MCF 10A (cell line): Measurements from ENCODE around the gene ARL6IP5. TPM values are rescaled to one million over a fixed set of nuclear protein-coding genes. Genes with fewer than 3 reads are reported as not detected.

Experiments used
- BruUV-seq: library from RNA; stranded (reverse); fragments of 400-500 nt; replicated peaks from 2 replicates; lab custom pipeline; 2021; lab: Mats Ljungman, UMichigan
- CTCF ChIA-PET: fragments of 300-600 bp; sonication (Branson Sonifier 250); formaldehyde crosslinking; extraction: SDS; loops from one replicate; lab custom pipeline; 2021; ENCODE audit warnings: antibody characterized with exemption, inconsistent platforms; lab: Yijun Ruan, JAX
- POLR2A ChIA-PET: fragments of 300-600, 350-650 bp; sonication (Branson Sonifier 250); formaldehyde crosslinking; extraction: SDS; loops from one replicate; lab custom pipeline; 2020; ENCODE audit warnings: antibody characterized with exemption, inconsistent platforms; lab: Yijun Ruan, JAX
- DNase-seq: peaks from one replicate; pipeline ENCODE4 v3.0.0-alpha.2; 2018; ENCODE audit not compliant: unreplicated experiment
- H3K27ac Mint-ChIP-seq: one replicate; pipeline ENCODE4 v1.8.0; 2022; ENCODE audit warnings: mild to moderate bottlenecking, low read depth, mixed read lengths; ENCODE audit not compliant: unreplicated experiment
- H3K27me3 Mint-ChIP-seq: one replicate; pipeline ENCODE4 v1.8.0; 2022; ENCODE audit warnings: mixed read lengths; ENCODE audit not compliant: insufficient read depth, unreplicated experiment
- H3K36me3 Mint-ChIP-seq: one replicate; pipeline ENCODE4 v1.8.0; 2022; ENCODE audit warnings: mild to moderate bottlenecking, moderate library complexity, mixed read lengths; ENCODE audit not compliant: insufficient read depth, unreplicated experiment
- H3K4me1 Mint-ChIP-seq: one replicate; pipeline ENCODE4 v1.8.0; 2022; ENCODE audit warnings: mixed read lengths; ENCODE audit not compliant: insufficient read depth, unreplicated experiment
- H3K4me3 Mint-ChIP-seq: one replicate; pipeline ENCODE4 v1.8.0; 2022; ENCODE audit warnings: mild to moderate bottlenecking, moderate library complexity, mixed read lengths; ENCODE audit not compliant: unreplicated experiment
- H3K9me3 Mint-ChIP-seq: one replicate; pipeline ENCODE4 v1.8.0; 2022; ENCODE audit warnings: mixed read lengths; ENCODE audit not compliant: unreplicated experiment
- intact Hi-C: fragments of 100-400 bp; cut with micrococcal nuclease; formaldehyde crosslinking; loops from 2 replicates; pipeline ENCODE4 v1.14.1; 2022
- total RNA-seq: library from RNA; stranded (reverse); gene quantifications from 2 replicates; pipeline ENCODE4 v1.2.3, GENCODE V29; 2022
- TF ChIP-seq, protein P1 (sequence below): fragments of 200-600 bp; IDR thresholded peaks from one replicate; pipeline ENCODE4 v1.8.0; 2022; ENCODE audit warnings: antibody characterized with exemption, mild to moderate bottlenecking; ENCODE audit not compliant: unreplicated experiment

ARL6IP5 gene
- total RNA-seq, 1 experiment from 2014 or later: 50.0 TPM

- Mint-ChIP-seq H3K36me3 (peaks cover 78% of the 10 kb centered on the region), H3K9me3 (no peaks in the 10 kb centered on the region), H3K4me1 (peaks cover 22% of the 10 kb centered on the region), H3K27ac (no peak overlapping the region), H3K27me3 (no peaks in the 10 kb centered on the region), H3K4me3 (no peak overlapping the region)
- ChIA-PET POLR2A (interaction anchor here (0.6 to 7.5 kb wide), 2 partner anchors 9 to 44 kb away, joined by 3 to 54 read pairs; partner anchors contain the start of genes ARL6IP5 and TMF1), CTCF (interaction anchor here (0.5 kb wide), 1 partner anchor 290 kb away, joined by 3 read pairs; no protein-coding TSS in a partner anchor)
- no TSS peak for BruUV-seq
- intact Hi-C loops: no loop called here
- TF ChIP-seq, protein P1, sequence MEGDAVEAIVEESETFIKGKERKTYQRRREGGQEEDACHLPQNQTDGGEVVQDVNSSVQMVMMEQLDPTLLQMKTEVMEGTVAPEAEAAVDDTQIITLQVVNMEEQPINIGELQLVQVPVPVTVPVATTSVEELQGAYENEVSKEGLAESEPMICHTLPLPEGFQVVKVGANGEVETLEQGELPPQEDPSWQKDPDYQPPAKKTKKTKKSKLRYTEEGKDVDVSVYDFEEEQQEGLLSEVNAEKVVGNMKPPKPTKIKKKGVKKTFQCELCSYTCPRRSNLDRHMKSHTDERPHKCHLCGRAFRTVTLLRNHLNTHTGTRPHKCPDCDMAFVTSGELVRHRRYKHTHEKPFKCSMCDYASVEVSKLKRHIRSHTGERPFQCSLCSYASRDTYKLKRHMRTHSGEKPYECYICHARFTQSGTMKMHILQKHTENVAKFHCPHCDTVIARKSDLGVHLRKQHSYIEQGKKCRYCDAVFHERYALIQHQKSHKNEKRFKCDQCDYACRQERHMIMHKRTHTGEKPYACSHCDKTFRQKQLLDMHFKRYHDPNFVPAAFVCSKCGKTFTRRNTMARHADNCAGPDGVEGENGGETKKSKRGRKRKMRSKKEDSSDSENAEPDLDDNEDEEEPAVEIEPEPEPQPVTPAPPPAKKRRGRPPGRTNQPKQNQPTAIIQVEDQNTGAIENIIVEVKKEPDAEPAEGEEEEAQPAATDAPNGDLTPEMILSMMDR: no peak
- no peak for DNase-seq
These were observed 11.6 kb downstream of the ARL6IP5 start for GRCh38 chr3:69096299-69096698.

DNA sequence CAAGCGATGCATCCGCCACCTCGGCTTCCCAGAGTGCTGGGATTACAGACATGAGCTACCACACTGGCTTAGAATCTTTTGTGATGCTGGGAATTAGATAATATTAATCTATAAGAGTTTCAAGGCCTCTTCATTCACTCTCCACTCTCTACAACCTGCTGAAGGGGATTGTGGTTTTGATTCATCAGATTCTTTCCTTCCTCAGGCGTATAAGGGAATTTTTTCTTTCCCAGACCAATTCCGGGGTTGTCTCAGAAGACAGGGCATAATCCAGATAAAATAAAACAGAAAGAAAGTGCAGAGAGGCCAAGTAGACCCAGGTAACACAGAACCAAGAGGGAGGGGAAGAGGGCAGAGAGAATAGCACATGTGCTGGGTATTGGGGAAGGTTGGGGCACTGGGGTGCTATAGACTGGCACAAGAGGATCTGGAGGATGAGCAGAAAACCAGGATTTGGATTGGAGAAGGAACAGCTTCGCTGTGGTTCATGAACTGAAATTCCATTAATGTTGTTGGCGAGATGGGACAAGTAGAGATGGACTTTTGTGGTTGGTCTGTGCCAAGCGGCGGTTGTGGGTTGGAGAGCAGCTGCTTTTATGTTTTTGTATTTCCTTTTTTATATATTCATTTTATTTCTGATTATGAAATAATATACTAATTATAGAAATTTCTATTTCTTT is 12.8 kb downstream of the ARL6IP5 start:
- no peak overlapping the region for H3K27ac Mint-ChIP-seq
- ChIA-PET POLR2A (interaction anchor here (1.1 to 7.5 kb wide), 2 partner anchors 9 to 11 kb away, joined by 3 to 54 read pairs; partner anchors contain the start of gene ARL6IP5), CTCF (interaction anchor here (0.6 to 1.7 kb wide), 5 partner anchors 8 to 342 kb away, joined by 3 to 6 read pairs (median 4); no protein-coding TSS in a partner anchor)
- TF ChIP-seq, protein P1: no peak
- no TSS peak for BruUV-seq
- H3K4me3 Mint-ChIP-seq: no peak overlapping the region
- no peaks in the 10 kb centered on the region for H3K9me3 Mint-ChIP-seq
- H3K36me3 Mint-ChIP-seq: peaks cover 76% of the 10 kb centered on the region
- H3K27me3 Mint-ChIP-seq: no peaks in the 10 kb centered on the region
- H3K4me1 Mint-ChIP-seq: peaks cover 14% of the 10 kb centered on the region
- intact Hi-C loops: no loop called here
- no peak for DNase-seq

- Mint-ChIP-seq H3K4me3 (no peak overlapping the region), H3K27me3 (no peaks in the 10 kb centered on the region), H3K36me3 (peaks cover 76% of the 10 kb centered on the region), H3K27ac (no peak overlapping the region), H3K4me1 (peaks cover 7% of the 10 kb centered on the region), H3K9me3 (no peaks in the 10 kb centered on the region)
- no peak for DNase-seq
- BruUV-seq: no TSS peak
- ChIA-PET POLR2A (interaction anchor here (0.6 to 7.5 kb wide), 4 partner anchors 13 to 758 kb away, joined by 3 to 54 read pairs (median 4); partner anchors contain the start of genes ARL6IP5 and TMF1), CTCF (interaction anchor here (0.5 to 1.5 kb wide), 4 partner anchors 19 to 206 kb away, joined by 3 to 8 read pairs (median 6); partner anchors contain the start of gene UBA3)
- TF ChIP-seq, protein P1: no peak
- intact Hi-C loops: no loop called here
These were observed 14.8 kb downstream of the ARL6IP5 start for GRCh38 chr3:69099576-69099975.

DNA sequence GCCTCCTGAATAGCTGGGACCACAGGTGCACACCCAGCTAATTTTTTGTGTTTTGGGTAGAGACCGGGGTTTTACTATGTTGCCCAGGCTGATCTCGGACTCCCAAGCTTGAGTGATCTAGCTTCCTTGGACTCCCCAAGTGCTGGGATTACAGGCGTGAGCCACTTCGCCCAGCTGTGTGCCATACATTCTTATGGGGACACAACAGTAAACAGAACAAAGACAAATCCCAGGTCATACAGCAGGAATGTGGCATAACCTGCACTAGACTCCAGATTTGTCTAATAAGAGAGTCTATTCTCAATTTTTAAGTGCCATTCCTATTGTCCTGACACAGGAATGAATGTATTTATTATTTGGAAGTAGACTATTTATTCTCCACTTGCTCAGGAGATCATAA is 17.6 kb downstream of the ARL6IP5 start:
- H3K27ac Mint-ChIP-seq: no peak overlapping the region
- peaks cover 5% of the 10 kb centered on the region for H3K4me1 Mint-ChIP-seq
- TF ChIP-seq, protein P1: no peak
- peaks cover 73% of the 10 kb centered on the region for H3K36me3 Mint-ChIP-seq
- no peak for DNase-seq
- ChIA-PET POLR2A (interaction anchor here (1.1 to 2.6 kb wide), 3 partner anchors 16 to 107 kb away, joined by 3 to 13 read pairs (median 5); partner anchors contain the start of gene ARL6IP5), CTCF (interaction anchor here (2.4 kb wide), 1 partner anchor 18 kb away, joined by 12 read pairs; no protein-coding TSS in a partner anchor)
- H3K27me3 Mint-ChIP-seq: no peaks in the 10 kb centered on the region
- BruUV-seq: no TSS peak
- H3K4me3 Mint-ChIP-seq: no peak overlapping the region
- intact Hi-C loops: no loop called here
- H3K9me3 Mint-ChIP-seq: no peaks in the 10 kb centered on the region
